ENCODE data around the gene RAB3GAP2.
"Not testable (repeated sequence)": the region's sequence is repeated elsewhere in the genome, so short reads cannot be mapped to it uniquely, and the experiment has no call there.

RAB3GAP2 gene

DNA sequence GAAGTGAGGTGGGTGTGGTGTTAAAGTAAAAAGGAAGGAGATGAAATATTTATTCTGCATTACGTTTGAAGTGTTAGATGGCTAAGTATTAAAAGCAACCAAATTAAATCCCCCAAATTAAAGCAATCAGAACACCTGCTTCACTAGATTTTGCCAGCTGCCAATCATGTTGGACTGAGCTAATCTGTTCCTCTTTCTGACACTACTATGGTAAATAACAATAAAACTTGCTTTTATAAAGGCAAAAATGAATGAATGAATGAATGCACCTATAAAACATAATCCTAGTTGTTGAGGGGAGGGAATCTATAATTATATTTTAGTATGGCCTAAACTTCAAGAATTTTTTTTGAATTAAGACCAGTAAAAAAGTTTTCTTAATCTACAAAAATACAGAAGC, 51.0 kb downstream of the RAB3GAP2 start:
- H3K27ac ChIP-seq, result no peak overlapping the region
- TF ChIP-seq, protein P1, sequence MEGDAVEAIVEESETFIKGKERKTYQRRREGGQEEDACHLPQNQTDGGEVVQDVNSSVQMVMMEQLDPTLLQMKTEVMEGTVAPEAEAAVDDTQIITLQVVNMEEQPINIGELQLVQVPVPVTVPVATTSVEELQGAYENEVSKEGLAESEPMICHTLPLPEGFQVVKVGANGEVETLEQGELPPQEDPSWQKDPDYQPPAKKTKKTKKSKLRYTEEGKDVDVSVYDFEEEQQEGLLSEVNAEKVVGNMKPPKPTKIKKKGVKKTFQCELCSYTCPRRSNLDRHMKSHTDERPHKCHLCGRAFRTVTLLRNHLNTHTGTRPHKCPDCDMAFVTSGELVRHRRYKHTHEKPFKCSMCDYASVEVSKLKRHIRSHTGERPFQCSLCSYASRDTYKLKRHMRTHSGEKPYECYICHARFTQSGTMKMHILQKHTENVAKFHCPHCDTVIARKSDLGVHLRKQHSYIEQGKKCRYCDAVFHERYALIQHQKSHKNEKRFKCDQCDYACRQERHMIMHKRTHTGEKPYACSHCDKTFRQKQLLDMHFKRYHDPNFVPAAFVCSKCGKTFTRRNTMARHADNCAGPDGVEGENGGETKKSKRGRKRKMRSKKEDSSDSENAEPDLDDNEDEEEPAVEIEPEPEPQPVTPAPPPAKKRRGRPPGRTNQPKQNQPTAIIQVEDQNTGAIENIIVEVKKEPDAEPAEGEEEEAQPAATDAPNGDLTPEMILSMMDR (conservative IDR thresholded peaks at IDR 0.05), result no peak
- no peak for TF ChIP-seq ZFX (IDR thresholded peaks at IDR 0.05)

GRCh38 chr1:220220699-220221040, 51.6 kb downstream of the RAB3GAP2 start:
- not testable (repeated sequence) for H3K27ac ChIP-seq

DNA sequence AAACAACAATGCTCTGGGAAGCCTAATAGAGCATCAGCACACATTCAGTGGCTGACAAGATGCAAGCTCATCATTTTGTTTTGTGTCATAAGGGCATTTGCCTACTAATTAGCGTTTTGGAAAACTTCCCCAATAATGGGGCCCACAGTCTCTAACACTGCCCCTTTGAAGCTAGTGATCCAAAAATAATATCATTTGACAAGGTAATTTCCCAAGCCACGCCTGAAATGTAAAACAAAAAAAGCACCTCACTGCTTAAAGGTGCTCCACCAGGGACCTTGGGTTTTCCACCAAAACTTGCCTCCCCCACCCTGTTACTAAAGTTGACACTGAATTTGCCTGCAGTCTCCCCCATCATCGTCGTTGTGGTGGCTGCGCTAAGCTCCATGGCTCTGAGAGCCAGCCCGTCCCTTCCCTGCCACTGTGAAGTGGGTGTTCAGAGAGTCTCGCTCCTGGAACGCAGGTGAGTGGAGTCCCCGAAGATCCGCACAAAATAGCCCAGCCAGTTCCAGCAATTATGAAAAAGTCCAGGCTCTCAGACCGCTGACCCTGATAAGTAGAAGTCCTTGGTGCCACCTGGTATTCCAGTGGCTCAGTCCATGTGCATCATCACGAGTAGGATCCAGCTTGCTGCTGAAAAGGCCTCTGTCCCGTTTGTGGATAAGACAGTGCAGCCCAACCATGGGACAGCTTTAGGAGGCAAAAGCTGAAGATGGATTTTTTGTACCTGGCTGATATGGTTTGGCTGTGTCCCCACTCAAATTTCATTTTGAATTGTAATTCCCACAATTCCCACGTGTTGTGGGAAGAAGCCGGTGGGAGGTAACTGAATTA, 52.2 kb downstream of the RAB3GAP2 start:
- TF ChIP-seq, protein P1 (conservative IDR thresholded peaks at IDR 0.05), result no peak
- no peak for TF ChIP-seq ZFX (IDR thresholded peaks at IDR 0.05)

DNA sequence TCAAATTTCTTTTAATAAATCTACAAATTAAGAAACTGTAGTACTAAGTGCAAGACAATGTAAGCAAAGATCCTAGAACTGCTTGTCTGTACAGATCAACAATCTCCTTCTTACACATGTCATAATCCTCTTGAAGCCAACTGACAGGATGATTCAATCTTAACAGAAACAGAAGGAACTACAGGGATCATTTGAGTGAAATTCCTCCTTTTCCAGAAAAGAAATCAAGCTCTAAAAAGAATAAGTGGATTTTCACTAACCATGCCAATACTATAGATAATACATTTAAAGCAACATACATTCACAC, 53.2 kb downstream of the RAB3GAP2 start:
- TF ChIP-seq, protein P1 (conservative IDR thresholded peaks at IDR 0.05), result no peak
- TF ChIP-seq ZFX (IDR thresholded peaks at IDR 0.05), result no peak
- H3K27ac ChIP-seq, result no peak overlapping the region

More for the DNA sequence above, 52.2 kb downstream of the RAB3GAP2 start:
- no peak overlapping the region for H3K27ac ChIP-seq

GRCh38 chr1:220218397-220219135, 53.7 kb downstream of the RAB3GAP2 start:
- not testable (repeated sequence) for H3K27ac ChIP-seq
- TF ChIP-seq, protein P1 (conservative IDR thresholded peaks at IDR 0.05), result peak; percentile 81

DNA sequence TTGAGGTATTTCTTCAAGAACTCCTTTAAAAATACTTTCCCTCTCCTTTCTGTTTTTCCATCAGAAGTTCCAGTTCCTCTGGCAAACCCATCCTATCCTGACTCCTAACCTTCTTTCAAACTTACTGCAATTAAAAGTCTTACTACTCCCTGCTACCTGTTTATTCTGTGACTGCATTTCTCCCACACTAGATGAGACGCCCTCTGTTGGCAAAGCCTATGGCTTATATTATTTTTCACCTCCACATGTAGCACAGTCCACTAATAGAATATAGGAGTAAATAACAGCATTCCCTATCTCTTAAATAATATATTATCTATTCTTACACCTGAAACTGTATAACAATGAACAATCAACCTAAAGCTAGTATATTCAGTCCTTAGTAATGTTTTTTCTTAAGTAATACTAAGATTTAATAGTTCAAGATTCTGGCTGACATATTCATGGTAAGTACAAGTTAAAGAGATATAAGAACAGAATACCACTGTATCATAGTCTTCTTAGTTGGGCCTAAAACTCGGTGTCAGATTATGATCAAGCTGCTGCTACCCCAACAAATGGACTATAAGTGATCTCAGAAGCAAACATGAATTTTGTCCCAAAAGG, 54.8 kb downstream of the RAB3GAP2 start:
- H3K27ac ChIP-seq, result no peak overlapping the region
- TF ChIP-seq, protein P1 (conservative IDR thresholded peaks at IDR 0.05), result peak; percentile 78
- TF ChIP-seq ZFX (IDR thresholded peaks at IDR 0.05), result no peak

DNA sequence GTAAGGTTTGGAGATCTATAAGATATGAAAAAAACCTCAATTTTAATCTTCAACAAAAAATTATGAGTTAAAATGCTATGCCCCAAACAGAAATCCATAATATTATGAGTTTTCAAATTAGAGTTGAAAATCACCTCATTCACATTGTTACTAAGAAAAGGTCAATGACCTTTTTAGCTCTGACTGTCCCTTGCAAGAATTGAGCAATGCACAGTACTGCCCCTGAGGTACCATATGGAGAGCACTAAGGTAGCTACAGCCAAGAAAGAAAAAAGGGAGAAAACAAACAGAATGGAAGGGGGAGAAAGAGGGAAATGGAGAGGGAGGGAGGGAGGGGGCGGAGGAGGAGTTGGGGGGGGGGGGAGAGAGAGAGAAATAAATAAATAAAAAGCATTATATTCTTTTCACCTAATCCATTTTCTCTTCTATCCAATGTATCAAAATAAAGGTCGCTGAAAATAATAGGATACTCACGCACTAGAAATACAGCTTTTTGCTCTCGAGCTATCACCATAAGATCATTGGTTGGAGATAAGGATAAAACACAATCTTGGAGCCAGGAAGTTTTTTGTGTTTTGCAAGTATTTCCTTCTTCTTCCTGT, 58.8 kb downstream of the RAB3GAP2 start:
- H3K27ac ChIP-seq, result no peak overlapping the region
- no peak for TF ChIP-seq ZFX (IDR thresholded peaks at IDR 0.05)
- TF ChIP-seq, protein P1 (conservative IDR thresholded peaks at IDR 0.05), result no peak
